Progenitor cell of endocrine pancreas (in vitro differentiated cells): ENCODE results near the gene LEAP2. TPM values are rescaled to one million over a fixed set of nuclear protein-coding genes. Genes with fewer than 3 reads are reported as not detected.

ENCODE experiments used
- DNase-seq: peaks from one replicate; pipeline ENCODE4 v3.0.0; 2021; ENCODE audit warnings: low spot score; ENCODE audit not compliant: unreplicated experiment
- H3K27ac Mint-ChIP-seq: 2 replicates; pipeline ENCODE4 v1.8.0; 2021; ENCODE audit warnings: mild to moderate bottlenecking, moderate library complexity, mixed read lengths
- H3K27me3 Mint-ChIP-seq: 2 replicates; pipeline ENCODE4 v1.8.0; 2021; ENCODE audit warnings: mixed read lengths
- H3K36me3 Mint-ChIP-seq: 2 replicates; pipeline ENCODE4 v1.8.0; 2022; ENCODE audit warnings: mixed read lengths; ENCODE audit not compliant: insufficient read depth
- H3K4me1 Mint-ChIP-seq: 2 replicates; pipeline ENCODE4 v1.8.0; 2021; ENCODE audit warnings: low read depth, mixed read lengths
- H3K4me3 Mint-ChIP-seq: 2 replicates; pipeline ENCODE4 v1.8.0; 2021; ENCODE audit warnings: low read depth, mild to moderate bottlenecking, moderate library complexity, mixed read lengths
- H3K9me3 Mint-ChIP-seq: 2 replicates; pipeline ENCODE4 v1.8.0; 2021; ENCODE audit warnings: low read depth, mixed read lengths
- CTCF ChIP-seq: fragments of 200-600 bp; sonication (generic); IDR thresholded peaks from one replicate; pipeline ENCODE4 v1.5.0; 2021; ENCODE audit warnings: antibody characterized with exemption, mild to moderate bottlenecking; ENCODE audit not compliant: unreplicated experiment
- total RNA-seq: library from RNA; stranded (reverse); gene quantifications from 2 replicates; pipeline ENCODE4 v1.2.1, GENCODE V29; 2021

LEAP2 gene
- total RNA-seq, 1 donor from 2014 or later: 1.7 TPM

GRCh38 chr5:132877938-132878337 lies 4.5 kb downstream of the LEAP2 start:
- peaks cover 3% of the 10 kb centered on the region for H3K9me3 Mint-ChIP-seq
- no peaks in the 10 kb centered on the region for H3K27me3 Mint-ChIP-seq
- TF ChIP-seq CTCF: no peak
- DNase-seq: no peak
- H3K36me3 Mint-ChIP-seq: peaks cover 28% of the 10 kb centered on the region
- H3K4me3 Mint-ChIP-seq: no peak overlapping the region
- no peak overlapping the region for H3K27ac Mint-ChIP-seq
- peaks cover 27% of the 10 kb centered on the region for H3K4me1 Mint-ChIP-seq

DNA sequence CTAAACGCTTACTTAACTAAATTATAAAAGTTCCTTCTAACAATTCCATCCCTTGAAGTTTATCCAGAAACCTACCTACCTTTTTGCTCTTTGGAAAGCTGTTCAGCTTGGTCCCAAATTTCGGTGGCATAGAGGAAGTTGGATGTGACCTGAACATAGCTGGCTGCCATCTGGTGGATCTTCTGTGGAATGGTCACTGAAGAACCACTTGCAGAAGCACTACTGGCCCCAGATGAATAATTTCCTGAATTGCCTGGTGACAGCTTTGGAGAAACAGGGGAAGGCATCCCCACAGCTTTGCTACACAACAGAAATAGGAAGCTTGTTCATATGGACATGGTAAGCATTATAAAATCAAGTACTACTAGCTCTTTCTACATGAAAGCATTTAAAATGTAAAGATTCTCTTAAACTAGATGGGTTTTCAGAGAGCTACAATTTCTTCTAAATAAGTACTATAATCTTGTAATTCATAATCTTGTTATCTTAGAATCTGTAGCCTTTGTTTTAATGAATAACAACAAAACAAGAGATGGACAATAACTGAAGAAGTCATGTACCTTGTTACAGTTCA lies 9.9 kb downstream of the LEAP2 start:
- no peak for DNase-seq
- H3K27me3 Mint-ChIP-seq: no peaks in the 10 kb centered on the region
- peak; percentile 70 for TF ChIP-seq CTCF
- H3K4me3 Mint-ChIP-seq: no peak overlapping the region
- no peaks in the 10 kb centered on the region for H3K4me1 Mint-ChIP-seq
- H3K27ac Mint-ChIP-seq: no peak overlapping the region
- H3K9me3 Mint-ChIP-seq: no peaks in the 10 kb centered on the region
- H3K36me3 Mint-ChIP-seq: peaks cover 34% of the 10 kb centered on the region

GRCh38 chr5:132884548-132884947 lies 11.1 kb downstream of the LEAP2 start:
- no peak for TF ChIP-seq CTCF
- Mint-ChIP-seq H3K4me1 (no peaks in the 10 kb centered on the region), H3K27me3 (no peaks in the 10 kb centered on the region), H3K9me3 (no peaks in the 10 kb centered on the region), H3K36me3 (peaks cover 36% of the 10 kb centered on the region), H3K4me3 (no peak overlapping the region), H3K27ac (no peak overlapping the region)
- no peak for DNase-seq

DNA sequence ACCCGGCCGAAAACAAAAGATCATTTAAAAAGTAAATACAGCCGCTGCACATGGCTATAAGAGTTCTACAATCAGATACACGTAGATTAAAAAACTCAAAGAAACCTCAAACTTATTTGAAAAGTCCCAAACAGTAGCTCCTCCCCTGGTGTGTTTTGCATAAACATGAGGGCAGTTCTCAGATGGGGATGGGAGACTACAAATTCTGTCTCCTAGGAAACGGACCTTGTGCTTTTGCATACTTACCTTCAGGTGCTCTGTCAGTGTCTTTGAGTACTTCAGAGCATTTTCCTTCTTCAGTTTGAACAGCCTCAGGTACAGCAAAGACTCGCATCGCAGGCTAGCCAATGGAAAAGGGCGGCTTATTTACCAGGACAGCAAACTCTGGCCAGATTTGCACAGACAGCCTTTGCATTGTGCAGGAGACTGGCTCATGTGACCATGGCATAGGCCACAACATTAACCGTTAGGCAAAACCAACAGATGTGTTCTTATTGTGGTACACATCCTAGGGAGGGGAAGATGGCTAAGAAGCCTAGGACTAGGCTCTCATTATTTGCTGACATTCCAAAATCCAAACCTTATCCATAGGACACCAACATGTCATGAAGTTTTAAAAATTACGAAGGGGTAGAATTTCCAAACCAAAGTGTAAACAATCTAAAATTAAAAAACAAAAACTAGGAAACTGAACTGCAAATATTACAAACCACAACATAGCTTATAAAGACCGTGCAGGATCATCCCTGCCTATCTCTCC lies 12.8 kb downstream of the LEAP2 start:
- no peaks in the 10 kb centered on the region for H3K27me3 Mint-ChIP-seq
- H3K4me1 Mint-ChIP-seq: no peaks in the 10 kb centered on the region
- H3K27ac Mint-ChIP-seq: peak overlapping the region; percentile 35
- H3K9me3 Mint-ChIP-seq: no peaks in the 10 kb centered on the region
- TF ChIP-seq CTCF: no peak
- H3K4me3 Mint-ChIP-seq: no peak overlapping the region
- H3K36me3 Mint-ChIP-seq: peaks cover 29% of the 10 kb centered on the region
- no peak for DNase-seq

- peaks cover 32% of the 10 kb centered on the region for H3K36me3 Mint-ChIP-seq
- DNase-seq: no peak
- H3K27me3 Mint-ChIP-seq: no peaks in the 10 kb centered on the region
- no peak for TF ChIP-seq CTCF
- H3K9me3 Mint-ChIP-seq: no peaks in the 10 kb centered on the region
- H3K27ac Mint-ChIP-seq: no peak overlapping the region
- no peak overlapping the region for H3K4me3 Mint-ChIP-seq
- H3K4me1 Mint-ChIP-seq: peaks cover 2% of the 10 kb centered on the region
These were observed 13.8 kb downstream of the LEAP2 start for GRCh38 chr5:132887283-132887682.
